IMR-90 (cell line): ENCODE data around the gene FGR.

Experiments used
- BHLHE40 ChIP-seq: fragments of 150-350 bp; IDR thresholded peaks from 2 replicates; pipeline ENCODE4 v1.6.1; 2016; ENCODE audit warnings: mild to moderate bottlenecking, low read depth, low read length
- MAFK ChIP-seq: IDR thresholded peaks from 2 replicates; pipeline ENCODE4 v1.6.1; 2012; ENCODE audit warnings: low read depth, low read length, improper control_type of control experiment
- MXI1 ChIP-seq: IDR thresholded peaks from 2 replicates; pipeline ENCODE4 v1.6.1; 2012; ENCODE audit warnings: low read depth, mild to moderate bottlenecking, low read length, moderate library complexity, borderline replicate concordance
- POLR2A ChIP-seq: IDR thresholded peaks from 2 replicates; pipeline ENCODE4 v1.6.1; 2012; ENCODE audit warnings: mild to moderate bottlenecking, low read depth, low read length
- RAD21 ChIP-seq: IDR thresholded peaks from 2 replicates; pipeline ENCODE4 v1.6.1; 2012; ENCODE audit warnings: low read length, improper control_type of control experiment
- TF ChIP-seq, protein P1 (sequence below): conservative IDR thresholded peaks from 2 replicates; pipeline ENCODE4 v1.5.1; 2012; ENCODE audit warnings: mild to moderate bottlenecking, low read depth, low read length, improper control_type of control experiment
- TF ChIP-seq, protein P2 (sequence below): fragments of 150-350 bp; IDR thresholded peaks from 2 replicates; pipeline ENCODE4 v1.6.1; 2016; ENCODE audit warnings: low read depth, mild to moderate bottlenecking, low read length, moderate library complexity, borderline replicate concordance

DNA sequence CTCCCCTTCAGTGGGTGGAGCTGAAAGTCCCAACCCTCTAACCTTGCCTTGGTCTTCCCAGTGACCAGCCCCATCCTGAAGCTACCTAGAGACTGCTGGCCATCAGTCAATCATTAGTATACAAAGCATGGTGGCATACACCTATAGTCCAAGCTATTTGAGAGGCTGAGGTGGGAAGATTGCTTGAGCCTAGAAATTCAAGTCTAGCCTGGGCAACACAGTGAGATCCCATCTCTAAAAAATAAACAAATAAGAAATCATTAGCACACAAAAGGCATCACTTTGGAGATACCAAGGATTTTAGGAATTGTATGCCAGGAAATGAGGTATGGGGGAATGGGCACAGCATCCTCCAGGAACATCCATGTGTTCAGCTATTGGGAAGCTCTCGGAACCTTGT, 41.4 kb upstream of the FGR start:
- TF ChIP-seq, protein P1, sequence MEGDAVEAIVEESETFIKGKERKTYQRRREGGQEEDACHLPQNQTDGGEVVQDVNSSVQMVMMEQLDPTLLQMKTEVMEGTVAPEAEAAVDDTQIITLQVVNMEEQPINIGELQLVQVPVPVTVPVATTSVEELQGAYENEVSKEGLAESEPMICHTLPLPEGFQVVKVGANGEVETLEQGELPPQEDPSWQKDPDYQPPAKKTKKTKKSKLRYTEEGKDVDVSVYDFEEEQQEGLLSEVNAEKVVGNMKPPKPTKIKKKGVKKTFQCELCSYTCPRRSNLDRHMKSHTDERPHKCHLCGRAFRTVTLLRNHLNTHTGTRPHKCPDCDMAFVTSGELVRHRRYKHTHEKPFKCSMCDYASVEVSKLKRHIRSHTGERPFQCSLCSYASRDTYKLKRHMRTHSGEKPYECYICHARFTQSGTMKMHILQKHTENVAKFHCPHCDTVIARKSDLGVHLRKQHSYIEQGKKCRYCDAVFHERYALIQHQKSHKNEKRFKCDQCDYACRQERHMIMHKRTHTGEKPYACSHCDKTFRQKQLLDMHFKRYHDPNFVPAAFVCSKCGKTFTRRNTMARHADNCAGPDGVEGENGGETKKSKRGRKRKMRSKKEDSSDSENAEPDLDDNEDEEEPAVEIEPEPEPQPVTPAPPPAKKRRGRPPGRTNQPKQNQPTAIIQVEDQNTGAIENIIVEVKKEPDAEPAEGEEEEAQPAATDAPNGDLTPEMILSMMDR: no peak
- TF ChIP-seq, protein P2, sequence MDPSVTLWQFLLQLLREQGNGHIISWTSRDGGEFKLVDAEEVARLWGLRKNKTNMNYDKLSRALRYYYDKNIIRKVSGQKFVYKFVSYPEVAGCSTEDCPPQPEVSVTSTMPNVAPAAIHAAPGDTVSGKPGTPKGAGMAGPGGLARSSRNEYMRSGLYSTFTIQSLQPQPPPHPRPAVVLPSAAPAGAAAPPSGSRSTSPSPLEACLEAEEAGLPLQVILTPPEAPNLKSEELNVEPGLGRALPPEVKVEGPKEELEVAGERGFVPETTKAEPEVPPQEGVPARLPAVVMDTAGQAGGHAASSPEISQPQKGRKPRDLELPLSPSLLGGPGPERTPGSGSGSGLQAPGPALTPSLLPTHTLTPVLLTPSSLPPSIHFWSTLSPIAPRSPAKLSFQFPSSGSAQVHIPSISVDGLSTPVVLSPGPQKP: no peak
- no peak for TF ChIP-seq MAFK
- no peak for TF ChIP-seq POLR2A
- TF ChIP-seq BHLHE40: no peak
- TF ChIP-seq MXI1: no peak
- TF ChIP-seq RAD21: no peak
